Dermis microvascular lymphatic vessel endothelial cell (primary cell): Measurements from ENCODE around the gene CHCHD1. TPM values are rescaled to one million over a fixed set of nuclear protein-coding genes. Genes with fewer than 3 reads are reported as not detected.
A peak's percentile ranks its signal among the peaks of the same experiment; 100 is the strongest.
"Not testable (repeated sequence)": the region's sequence is repeated elsewhere in the genome, so short reads cannot be mapped to it uniquely, and the experiment has no call there.

Experiments
- DNase-seq, 2 donors: peaks; one replicate each; pipeline versions ENCODE4 v3.0.0 to v3.0.0-alpha.2; 2010; ENCODE audit warnings: low read depth in 2 of 2
- total RNA-seq: library from RNA; depleted of rRNA; stranded (reverse); fragments of >200 nt; gene quantifications from 2 replicates; pipeline ENCODE4 v1.2.1, GENCODE V29; 2014

CHCHD1 gene
- 18.1 and 25.3 TPM in 2 replicates for total RNA-seq

GRCh38 chr10:73781879-73782748 lies at the start of gene CHCHD1:
Gene CHCHD1 (plus strand): TSS chr10:73782048. CDS start chr10:73782076, 28 bp downstream.
- DNase-seq, result peak; percentile 75 to 89

DNA sequence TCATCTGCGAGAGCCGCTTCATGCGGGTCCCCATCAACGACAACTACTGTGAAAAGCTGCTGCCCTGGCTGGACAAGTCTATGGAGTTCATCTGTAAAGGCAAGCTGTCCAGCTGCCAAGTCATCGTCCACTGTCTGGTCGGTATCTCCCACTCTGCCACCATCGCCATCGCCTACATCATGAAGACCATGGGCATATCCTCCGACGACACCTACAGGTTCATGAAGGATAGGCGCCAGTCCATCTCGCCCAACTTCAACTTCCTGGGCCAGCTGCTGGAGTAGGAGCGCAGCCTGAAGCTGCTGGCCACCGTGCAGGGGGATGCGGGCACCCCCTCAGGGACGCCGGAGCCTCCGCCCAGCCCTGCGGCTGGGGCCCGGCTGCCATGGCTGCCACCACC lies 49.4 kb upstream of the CHCHD1 start:
- no peak for DNase-seq

DNA sequence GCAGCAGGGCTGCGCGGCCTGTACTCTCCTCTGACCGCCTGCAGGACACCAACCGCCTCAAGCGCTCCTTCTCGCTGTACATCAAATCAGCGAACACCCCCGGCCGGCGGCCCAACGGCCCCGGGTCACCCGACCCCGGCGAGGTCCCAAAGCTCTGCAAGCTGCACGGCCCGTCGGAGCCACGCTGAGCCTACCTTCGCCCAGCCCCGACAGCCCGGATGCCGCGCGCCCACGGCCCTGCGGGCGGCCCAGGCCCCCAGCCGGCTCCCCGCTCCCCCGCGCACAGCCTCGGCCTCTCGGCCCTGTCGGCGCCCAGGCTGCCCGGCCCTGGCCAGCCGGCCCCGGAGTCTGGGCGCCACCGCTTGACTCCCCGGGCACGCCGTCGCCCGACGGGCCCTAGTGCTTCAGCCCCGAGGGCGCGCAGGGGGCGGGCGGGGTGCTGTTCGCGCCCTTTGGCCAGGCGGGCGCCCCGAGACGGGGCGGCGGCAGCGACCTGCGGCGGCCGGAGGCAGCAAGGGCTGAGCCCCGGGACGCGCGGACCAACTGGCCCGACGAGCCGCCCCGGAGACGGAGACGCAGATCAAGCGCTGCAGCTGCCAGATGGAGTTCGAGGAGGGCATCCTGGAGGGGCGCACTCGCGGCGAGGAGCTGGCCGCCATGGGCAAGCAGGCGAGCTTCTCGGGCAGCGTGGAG lies 48.8 kb upstream of the CHCHD1 start:
- no peak for DNase-seq

GRCh38 chr10:73734028-73734720 lies 47.7 kb upstream of the CHCHD1 start:
- no peak for DNase-seq

DNA sequence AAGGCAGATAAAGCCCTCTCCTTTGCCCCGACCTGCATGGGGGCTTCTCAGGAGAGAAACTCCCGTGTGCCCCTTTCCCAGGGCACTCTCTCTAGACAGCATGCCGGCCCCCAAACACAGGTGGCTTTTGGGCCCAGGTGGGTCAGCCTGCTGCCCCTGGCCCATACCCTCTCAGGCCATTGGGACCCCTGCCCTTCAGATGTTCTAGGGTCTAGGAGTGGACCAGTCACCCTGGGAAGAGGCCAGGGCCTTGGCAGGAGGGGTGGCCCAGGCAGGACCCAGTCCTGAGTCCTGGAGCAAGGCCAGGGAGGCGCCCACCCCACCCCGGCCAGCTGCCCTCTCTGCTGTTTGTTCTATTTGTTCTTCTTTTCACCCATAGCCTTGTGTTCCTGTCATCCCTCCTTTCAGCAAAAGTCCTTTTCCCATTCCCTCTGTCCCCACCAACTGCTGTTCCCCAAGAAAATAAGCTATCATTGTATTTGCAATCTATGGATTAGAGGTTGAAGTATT lies 47.0 kb upstream of the CHCHD1 start:
- no peak for DNase-seq

GRCh38 chr10:73740501-73741254 lies 41.2 kb upstream of the CHCHD1 start:
- not testable (repeated sequence) for DNase-seq

GRCh38 chr10:73742454-73742734 lies 39.5 kb upstream of the CHCHD1 start:
- DNase-seq, result no peak

GRCh38 chr10:73743327-73743904 lies 38.4 kb upstream of the CHCHD1 start:
- no peak for DNase-seq

DNA sequence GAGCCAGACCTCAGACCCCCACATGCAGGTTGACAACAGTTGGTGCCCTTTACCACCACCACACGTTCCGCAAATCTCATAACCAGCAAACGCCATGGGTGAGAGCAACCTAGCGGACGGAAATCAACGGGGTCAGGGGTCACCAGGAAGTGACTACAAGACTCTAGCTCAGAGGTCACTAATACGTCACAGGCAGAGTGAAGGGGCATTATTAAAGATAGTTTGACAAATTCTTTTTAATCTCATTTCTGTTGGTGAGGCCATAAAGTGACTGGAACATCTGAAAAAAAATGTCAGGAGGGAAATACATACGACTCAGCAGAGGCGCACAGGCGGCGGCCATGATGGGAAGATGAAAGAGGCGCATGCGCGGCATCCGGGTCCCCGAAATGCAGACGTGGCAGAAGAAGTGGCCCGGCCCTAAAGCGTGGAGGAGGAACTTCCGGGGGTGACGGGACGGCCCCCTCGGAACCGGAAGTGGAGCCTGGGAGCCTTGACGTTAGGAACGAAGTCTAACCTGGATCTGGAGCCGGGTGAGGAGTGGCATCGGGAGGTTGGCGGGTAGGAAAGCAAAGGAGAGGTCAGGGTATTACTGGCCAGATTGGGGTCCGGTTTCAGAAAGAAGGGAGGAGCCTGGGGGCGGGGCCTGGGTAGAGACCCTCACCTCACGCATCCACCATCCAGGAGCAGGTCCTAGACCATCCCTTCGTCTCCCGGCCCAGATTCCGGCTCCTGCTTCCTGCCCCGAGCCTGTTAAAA lies 37.8 kb upstream of the CHCHD1 start, which contains the start of gene SEC24C:
SEC24C (plus strand) TSS at position 468 of the 759 bp plus-strand sequence. CDS start 2,461 bp downstream, outside the sequence.
- DNase-seq, result peak; percentile 91 to 97

- peak in 1 of 2 donors; percentile 70 for DNase-seq
These were observed 37.2 kb upstream of the CHCHD1 start for GRCh38 chr10:73744664-73744975.

DNA sequence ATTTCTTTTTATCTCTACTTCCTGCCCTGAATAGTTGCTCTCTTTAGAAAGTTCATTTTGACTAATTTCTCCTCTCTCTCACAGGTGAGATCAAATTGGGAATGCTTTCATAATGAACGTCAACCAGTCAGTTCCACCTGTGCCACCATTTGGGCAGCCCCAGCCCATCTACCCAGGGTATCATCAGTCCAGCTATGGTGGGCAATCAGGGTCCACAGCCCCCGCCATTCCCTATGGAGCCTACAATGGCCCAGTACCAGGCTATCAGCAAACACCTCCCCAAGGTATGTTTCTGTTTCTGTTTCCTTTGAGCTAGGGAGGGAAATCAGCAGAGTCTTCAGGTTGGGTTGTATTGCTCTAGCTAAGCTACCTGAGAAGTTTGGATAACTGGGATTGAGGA lies 35.1 kb upstream of the CHCHD1 start:
- no peak for DNase-seq

DNA sequence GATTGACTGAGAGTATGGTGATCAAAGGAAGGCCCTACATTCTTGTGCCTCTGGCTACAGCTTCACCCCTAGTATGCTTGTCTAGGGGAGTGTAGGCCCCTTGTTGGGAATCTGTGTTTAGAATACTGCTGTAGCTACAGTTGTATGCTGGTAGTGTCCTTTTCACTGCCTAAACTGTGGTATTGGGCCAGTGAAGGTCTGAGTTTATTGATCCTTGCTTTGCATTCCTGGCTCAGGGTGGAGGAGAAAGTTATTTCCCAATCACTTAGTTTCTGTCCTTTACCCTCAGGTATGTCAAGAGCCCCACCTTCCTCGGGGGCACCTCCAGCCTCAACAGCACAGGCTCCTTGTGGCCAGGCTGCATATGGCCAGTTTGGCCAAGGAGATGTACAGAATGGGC lies 31.0 kb upstream of the CHCHD1 start:
- DNase-seq, result no peak

- DNase-seq, result no peak
These were observed 25.7 kb upstream of the CHCHD1 start for GRCh38 chr10:73756183-73756582.

DNA sequence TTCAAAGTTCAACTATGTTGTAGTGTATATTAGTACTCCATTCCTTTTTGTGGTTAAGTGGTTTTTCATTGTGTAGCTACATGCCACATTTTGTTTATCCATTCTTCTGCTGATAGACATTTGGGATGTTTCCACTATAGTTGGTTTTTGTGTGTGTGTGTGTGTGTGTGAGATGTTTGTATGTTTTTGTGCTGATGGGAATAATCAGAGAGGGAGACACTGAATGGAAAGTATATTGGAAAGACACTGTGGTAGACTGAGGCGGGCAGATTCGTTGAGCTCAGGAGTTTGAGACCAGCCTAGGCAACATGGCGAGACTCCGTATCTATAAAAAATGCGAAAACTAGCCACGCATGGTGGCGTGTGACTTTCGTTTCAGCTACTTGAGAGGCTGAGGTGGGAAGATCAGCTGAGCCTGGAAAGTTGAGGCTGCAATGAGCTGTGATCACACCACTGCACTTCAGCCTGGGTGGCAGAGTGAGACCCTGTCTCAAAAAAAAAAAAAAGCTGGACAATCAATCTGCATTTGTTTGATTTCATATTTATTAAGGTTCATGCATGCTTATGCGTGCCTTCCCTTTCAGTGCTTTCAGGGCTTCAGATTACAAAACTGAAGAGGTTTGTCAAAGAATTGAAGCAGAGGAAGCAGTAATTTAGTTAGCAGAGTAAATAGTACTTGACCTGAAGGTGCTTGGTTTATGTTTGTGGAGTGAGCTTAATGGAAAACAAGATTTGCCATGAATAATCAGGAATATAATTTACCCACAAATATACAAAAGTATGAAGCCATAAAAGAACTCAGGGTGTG lies 22.9 kb upstream of the CHCHD1 start:
- no peak for DNase-seq

DNA sequence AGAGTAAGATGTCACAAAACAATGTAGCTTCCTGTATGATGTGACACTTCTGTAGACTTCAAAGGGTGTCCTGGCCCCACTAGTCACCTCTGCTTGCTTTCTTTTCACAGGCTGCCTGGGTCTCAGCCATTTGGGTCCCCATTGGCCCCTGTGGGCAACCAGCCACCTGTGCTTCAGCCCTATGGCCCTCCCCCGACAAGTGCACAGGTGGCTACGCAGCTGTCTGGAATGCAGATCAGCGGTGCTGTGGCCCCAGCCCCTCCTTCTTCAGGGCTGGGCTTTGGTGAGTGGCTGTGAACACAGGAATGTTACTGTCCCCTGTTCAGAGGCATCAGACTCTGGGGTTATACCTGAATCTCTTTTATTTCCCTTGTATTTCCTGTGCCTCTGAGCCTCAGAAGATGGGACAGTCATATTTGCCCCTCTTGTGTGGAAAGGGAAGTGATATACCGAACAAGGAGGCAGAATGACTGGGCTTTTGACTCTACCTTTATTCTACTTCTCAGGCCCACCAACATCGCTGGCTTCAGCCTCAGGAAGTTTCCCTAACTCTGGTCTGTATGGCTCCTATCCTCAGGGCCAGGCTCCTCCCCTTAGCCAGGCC lies 22.2 kb upstream of the CHCHD1 start:
- DNase-seq, result no peak

GRCh38 chr10:73761781-73762180 lies 20.1 kb upstream of the CHCHD1 start:
- DNase-seq, result no peak

GRCh38 chr10:73762915-73763314 lies 18.9 kb upstream of the CHCHD1 start:
- DNase-seq, result no peak

DNA sequence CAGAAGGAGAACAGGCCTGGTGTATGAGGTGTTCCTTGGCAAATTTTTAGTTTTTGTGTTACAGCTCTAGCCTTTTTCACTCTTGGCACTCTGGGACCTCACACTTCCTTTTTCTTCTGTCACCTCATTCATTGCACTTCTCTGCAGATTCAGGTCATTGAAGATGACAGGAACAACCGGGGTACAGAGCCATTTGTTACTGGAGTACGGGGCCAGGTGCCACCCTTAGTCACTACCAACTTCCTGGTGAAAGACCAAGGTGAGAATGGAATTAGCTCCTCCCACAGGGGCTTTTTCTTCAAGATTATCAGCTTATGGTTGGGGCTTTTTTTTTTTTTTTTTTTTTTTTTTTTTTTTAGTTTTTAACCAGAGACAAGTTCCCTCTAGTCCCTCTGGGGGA lies 18.5 kb upstream of the CHCHD1 start:
- DNase-seq, result no peak

DNA sequence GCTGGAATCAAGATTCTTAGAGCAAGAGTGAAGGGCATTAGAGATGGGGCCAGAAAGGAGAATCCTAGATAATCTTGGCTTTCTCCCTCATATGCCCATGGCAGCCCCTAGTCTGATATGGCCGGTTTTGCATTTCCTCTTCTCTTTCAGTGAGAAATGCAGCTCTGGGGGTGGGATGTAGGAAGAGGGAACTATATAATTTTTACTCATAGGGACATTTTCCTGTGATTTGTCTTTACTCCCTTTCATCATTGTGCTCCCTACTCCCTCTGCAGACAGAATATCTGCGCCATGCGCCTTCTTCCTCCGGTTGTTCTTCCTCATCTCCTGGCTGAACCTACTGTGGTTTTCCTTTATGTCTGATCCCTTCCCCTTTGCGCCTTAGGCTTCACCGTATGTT lies 16.8 kb upstream of the CHCHD1 start:
- no peak for DNase-seq
